Loucy (cell line): Measurements from ENCODE around the gene FAM83C.

Experiments
- EZH2phosphoT487 ChIP-seq: fragments of 200-600 bp; IDR thresholded peaks from 2 replicates; pipeline ENCODE4 v1.6.1; 2018; ENCODE audit warnings: antibody characterized with exemption, mild to moderate bottlenecking, moderate library complexity, borderline replicate concordance
- TF ChIP-seq, protein P1 (sequence below): fragments of 200-600 bp; sonication (generic); conservative IDR thresholded peaks from 2 replicates; pipeline ENCODE4 v1.5.1; 2014; ENCODE audit warnings: mild to moderate bottlenecking, antibody characterized with exemption, low read length

DNA sequence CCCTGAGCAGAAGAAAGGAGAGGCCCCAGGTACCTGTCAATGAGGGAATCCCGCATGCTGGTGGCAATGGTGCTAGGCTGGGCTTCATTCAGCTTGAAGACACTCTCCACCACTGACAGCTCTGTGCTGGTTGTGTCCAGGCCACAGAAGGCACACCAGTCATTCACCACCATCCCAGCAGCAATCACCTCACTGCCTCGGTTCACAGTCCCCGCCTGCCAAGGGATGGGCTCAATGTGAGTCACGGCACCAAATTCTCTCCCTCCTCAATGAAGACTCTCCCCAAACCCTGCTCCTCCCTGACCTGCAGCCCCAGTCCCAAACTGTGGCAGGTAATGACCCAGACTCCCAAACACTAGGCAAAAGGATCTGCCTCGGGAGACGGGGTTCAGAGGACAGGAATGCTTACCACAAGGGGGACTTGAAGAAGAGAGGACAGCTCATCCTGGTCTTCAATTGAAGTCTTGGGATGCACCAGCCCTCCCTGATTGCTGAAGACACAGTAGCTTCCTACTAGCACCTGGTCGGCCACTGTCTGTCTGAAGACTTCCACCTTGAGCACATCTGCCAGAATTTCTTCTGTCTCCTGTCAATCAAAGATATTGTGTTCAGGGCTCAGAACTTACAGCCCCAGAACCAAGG lies 12.6 kb downstream of the FAM83C start:
- TF ChIP-seq, protein P1, sequence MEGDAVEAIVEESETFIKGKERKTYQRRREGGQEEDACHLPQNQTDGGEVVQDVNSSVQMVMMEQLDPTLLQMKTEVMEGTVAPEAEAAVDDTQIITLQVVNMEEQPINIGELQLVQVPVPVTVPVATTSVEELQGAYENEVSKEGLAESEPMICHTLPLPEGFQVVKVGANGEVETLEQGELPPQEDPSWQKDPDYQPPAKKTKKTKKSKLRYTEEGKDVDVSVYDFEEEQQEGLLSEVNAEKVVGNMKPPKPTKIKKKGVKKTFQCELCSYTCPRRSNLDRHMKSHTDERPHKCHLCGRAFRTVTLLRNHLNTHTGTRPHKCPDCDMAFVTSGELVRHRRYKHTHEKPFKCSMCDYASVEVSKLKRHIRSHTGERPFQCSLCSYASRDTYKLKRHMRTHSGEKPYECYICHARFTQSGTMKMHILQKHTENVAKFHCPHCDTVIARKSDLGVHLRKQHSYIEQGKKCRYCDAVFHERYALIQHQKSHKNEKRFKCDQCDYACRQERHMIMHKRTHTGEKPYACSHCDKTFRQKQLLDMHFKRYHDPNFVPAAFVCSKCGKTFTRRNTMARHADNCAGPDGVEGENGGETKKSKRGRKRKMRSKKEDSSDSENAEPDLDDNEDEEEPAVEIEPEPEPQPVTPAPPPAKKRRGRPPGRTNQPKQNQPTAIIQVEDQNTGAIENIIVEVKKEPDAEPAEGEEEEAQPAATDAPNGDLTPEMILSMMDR, result no peak
- TF ChIP-seq EZH2phosphoT487, result no peak
